22Rv1 (cell line): ENCODE results near the gene SCP2D1.

Experiments used
- CTCF ChIP-seq: fragments of 450-650 bp; IDR thresholded peaks from 2 replicates; pipeline ENCODE4 v1.5.1; 2017; ENCODE audit warnings: mild to moderate bottlenecking
- ZFX ChIP-seq: fragments of 450-650 bp; IDR thresholded peaks from 2 replicates; pipeline ENCODE4 v1.6.1; 2017; ENCODE audit warnings: antibody characterized with exemption, borderline replicate concordance

GRCh38 chr20:18795366-18795765 lies 18.2 kb upstream of the SCP2D1 start:
- TF ChIP-seq CTCF (no peak), ZFX (no peak)
